ENCODE measurements around the gene GJB3. TPM values are rescaled to one million over a fixed set of nuclear protein-coding genes. Genes with fewer than 3 reads are reported as not detected.
"Not testable (repeated sequence)": the region's sequence is repeated elsewhere in the genome, so short reads cannot be mapped to it uniquely, and the experiment has no call there.

GJB3 gene
- total RNA-seq, 1 experiment from 2014 or later: 63.0 TPM

DNA sequence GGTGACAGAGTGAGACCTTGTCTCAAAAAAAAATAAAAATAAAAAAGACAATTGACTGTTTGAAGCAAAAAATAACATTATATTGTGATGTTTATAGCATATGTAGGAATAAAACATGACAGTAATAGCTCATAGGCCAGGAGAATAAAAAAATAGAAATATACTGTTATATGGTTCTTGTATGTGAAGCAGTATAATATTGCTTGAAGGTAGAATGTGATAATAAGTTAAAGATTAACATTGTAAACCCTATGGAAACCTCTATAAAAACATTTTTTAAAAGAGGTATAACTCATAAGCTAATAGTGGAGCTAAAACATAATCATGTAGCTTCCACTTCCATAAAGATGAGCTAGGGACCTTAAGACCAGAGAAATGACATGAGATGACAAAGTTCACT, 35.3 kb downstream of the GJB3 start:
- intact Hi-C loops (cut with micrococcal nuclease; ENCODE audit: unreplicated experiment): no loop called here
- no peaks in the 10 kb centered on the region for H3F3A ChIP-seq (ENCODE audit: insufficient read depth, low read depth)
- no TSS peak for BruUV-seq (replicated peaks)
- TF ChIP-seq, protein P1, sequence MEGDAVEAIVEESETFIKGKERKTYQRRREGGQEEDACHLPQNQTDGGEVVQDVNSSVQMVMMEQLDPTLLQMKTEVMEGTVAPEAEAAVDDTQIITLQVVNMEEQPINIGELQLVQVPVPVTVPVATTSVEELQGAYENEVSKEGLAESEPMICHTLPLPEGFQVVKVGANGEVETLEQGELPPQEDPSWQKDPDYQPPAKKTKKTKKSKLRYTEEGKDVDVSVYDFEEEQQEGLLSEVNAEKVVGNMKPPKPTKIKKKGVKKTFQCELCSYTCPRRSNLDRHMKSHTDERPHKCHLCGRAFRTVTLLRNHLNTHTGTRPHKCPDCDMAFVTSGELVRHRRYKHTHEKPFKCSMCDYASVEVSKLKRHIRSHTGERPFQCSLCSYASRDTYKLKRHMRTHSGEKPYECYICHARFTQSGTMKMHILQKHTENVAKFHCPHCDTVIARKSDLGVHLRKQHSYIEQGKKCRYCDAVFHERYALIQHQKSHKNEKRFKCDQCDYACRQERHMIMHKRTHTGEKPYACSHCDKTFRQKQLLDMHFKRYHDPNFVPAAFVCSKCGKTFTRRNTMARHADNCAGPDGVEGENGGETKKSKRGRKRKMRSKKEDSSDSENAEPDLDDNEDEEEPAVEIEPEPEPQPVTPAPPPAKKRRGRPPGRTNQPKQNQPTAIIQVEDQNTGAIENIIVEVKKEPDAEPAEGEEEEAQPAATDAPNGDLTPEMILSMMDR (conservative IDR thresholded peaks at IDR 0.05): no peak
- TF ChIP-seq EZH2 (IDR thresholded peaks at IDR 0.05; ENCODE audit: low read depth): no peak
- H3K9me3 ChIP-seq (ENCODE audit: insufficient read depth, low read depth): no peaks in the 10 kb centered on the region
- no peaks in the 10 kb centered on the region for H4K20me1 ChIP-seq (ENCODE audit: insufficient read depth)
- H3K27ac ChIP-seq: no peak overlapping the region
- ChIA-PET POLR2A (ENCODE audit: unreplicated experiment) (no interaction called here), CTCF (no interaction called here)
- no peak overlapping the region for H3K4me3 ChIP-seq
- H3K79me2 ChIP-seq (ENCODE audit: low read depth): no peaks in the 10 kb centered on the region
- H3K4me1 ChIP-seq (replicated peaks; ENCODE audit: insufficient read depth): no peaks in the 10 kb centered on the region
- DNase-seq: no peak
- H2AFZ ChIP-seq: no peak overlapping the region
- no peaks in the 10 kb centered on the region for H3K9me2 ChIP-seq (ENCODE audit: insufficient read depth)
- no peaks in the 10 kb centered on the region for H3K27me3 ChIP-seq (ENCODE audit: insufficient read depth, low read depth)
- H3K4me2 ChIP-seq: no peak overlapping the region
- H3K36me3 ChIP-seq (ENCODE audit: low read depth): no peaks in the 10 kb centered on the region

GRCh38 chr1:34816778-34817177, 35.8 kb downstream of the GJB3 start:
- intact Hi-C loops (cut with micrococcal nuclease; ENCODE audit: unreplicated experiment): no loop called here
- no peak overlapping the region for H3K27ac ChIP-seq
- no peak overlapping the region for H3K4me2 ChIP-seq
- H4K20me1 ChIP-seq (ENCODE audit: insufficient read depth): no peaks in the 10 kb centered on the region
- H2AFZ ChIP-seq: no peak overlapping the region
- no TSS peak for BruUV-seq (replicated peaks)
- H3K9me3 ChIP-seq (ENCODE audit: insufficient read depth, low read depth): no peaks in the 10 kb centered on the region
- POLR2A ChIA-PET (ENCODE audit: unreplicated experiment): no interaction called here
- DNase-seq: no peak
- no peaks in the 10 kb centered on the region for H3K4me1 ChIP-seq (replicated peaks; ENCODE audit: insufficient read depth)
- TF ChIP-seq, protein P1 (conservative IDR thresholded peaks at IDR 0.05): no peak
- no peak for TF ChIP-seq EZH2 (IDR thresholded peaks at IDR 0.05; ENCODE audit: low read depth)
- H3K9me2 ChIP-seq (ENCODE audit: insufficient read depth): no peaks in the 10 kb centered on the region
- no peak overlapping the region for H3K4me3 ChIP-seq
- no peaks in the 10 kb centered on the region for H3K36me3 ChIP-seq (ENCODE audit: low read depth)
- no peaks in the 10 kb centered on the region for H3K79me2 ChIP-seq (ENCODE audit: low read depth)
- H3F3A ChIP-seq (ENCODE audit: insufficient read depth, low read depth): no peaks in the 10 kb centered on the region
- CTCF ChIA-PET: no interaction called here
- H3K27me3 ChIP-seq (ENCODE audit: insufficient read depth, low read depth): no peaks in the 10 kb centered on the region

- BruUV-seq (replicated peaks); intact Hi-C loops (cut with micrococcal nuclease; ENCODE audit: unreplicated experiment): not testable (repeated sequence)
Observed at GRCh38 chr1:34818862-34819261, 37.8 kb downstream of the GJB3 start.

DNA sequence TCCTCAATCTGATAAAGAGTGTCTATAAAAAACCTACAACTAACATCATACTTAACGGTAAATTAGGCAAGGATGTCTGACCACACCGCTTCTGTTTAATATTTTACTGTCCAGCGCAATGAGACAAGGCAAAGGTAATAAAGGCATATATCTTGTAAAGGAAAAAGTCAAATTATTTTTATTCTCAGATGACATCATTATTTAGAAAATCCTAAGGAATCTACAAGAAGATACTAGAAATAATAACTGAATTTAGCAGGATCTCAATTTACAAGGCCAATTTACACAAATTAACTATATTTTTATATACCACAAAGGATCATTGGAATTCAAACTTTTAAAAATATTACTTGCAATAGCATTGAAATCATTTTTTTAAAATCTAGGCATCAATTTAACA, 41.2 kb downstream of the GJB3 start:
- TF ChIP-seq, protein P1 (conservative IDR thresholded peaks at IDR 0.05): no peak
- no peak for TF ChIP-seq EZH2 (IDR thresholded peaks at IDR 0.05; ENCODE audit: low read depth)
- ChIA-PET POLR2A (ENCODE audit: unreplicated experiment) (no interaction called here), CTCF (no interaction called here)
- no peak overlapping the region for H3K4me3 ChIP-seq
- H3K79me2 ChIP-seq (ENCODE audit: low read depth): no peaks in the 10 kb centered on the region
- H3K4me1 ChIP-seq (replicated peaks; ENCODE audit: insufficient read depth): no peaks in the 10 kb centered on the region
- H3K9me2 ChIP-seq (ENCODE audit: insufficient read depth): no peaks in the 10 kb centered on the region
- H3F3A ChIP-seq (ENCODE audit: insufficient read depth, low read depth): no peaks in the 10 kb centered on the region
- no peaks in the 10 kb centered on the region for H3K36me3 ChIP-seq (ENCODE audit: low read depth)
- no peaks in the 10 kb centered on the region for H3K27me3 ChIP-seq (ENCODE audit: insufficient read depth, low read depth)
- BruUV-seq (replicated peaks): no TSS peak
- no peak overlapping the region for H2AFZ ChIP-seq
- H3K27ac ChIP-seq: no peak overlapping the region
- no peak overlapping the region for H3K4me2 ChIP-seq
- no peaks in the 10 kb centered on the region for H3K9me3 ChIP-seq (ENCODE audit: insufficient read depth, low read depth)
- DNase-seq: no peak
- intact Hi-C loops (cut with micrococcal nuclease; ENCODE audit: unreplicated experiment): no loop called here
- H4K20me1 ChIP-seq (ENCODE audit: insufficient read depth): no peaks in the 10 kb centered on the region

More at GRCh38 chr1:34818862-34819261, 37.8 kb downstream of the GJB3 start:
- POLR2A ChIA-PET (ENCODE audit: unreplicated experiment); H3K9me3 ChIP-seq (ENCODE audit: insufficient read depth, low read depth); H3K9me2 ChIP-seq (ENCODE audit: insufficient read depth); H3K4me3 ChIP-seq; DNase-seq; H2AFZ ChIP-seq; H3K79me2 ChIP-seq (ENCODE audit: low read depth); H3K36me3 ChIP-seq (ENCODE audit: low read depth); H3F3A ChIP-seq (ENCODE audit: insufficient read depth, low read depth); H3K4me1 ChIP-seq (replicated peaks; ENCODE audit: insufficient read depth); H4K20me1 ChIP-seq (ENCODE audit: insufficient read depth); H3K4me2 ChIP-seq; H3K27me3 ChIP-seq (ENCODE audit: insufficient read depth, low read depth); CTCF ChIA-PET; H3K27ac ChIP-seq: not testable (repeated sequence)
